GM12872 (cell line): Measurements from ENCODE around the gene CDKN1B.

Experiments
- TF ChIP-seq, protein P1 (sequence below): IDR thresholded peaks from 3 replicates; pipeline ENCODE4 v1.5.1; 2011; ENCODE audit warnings: low read depth, mild to moderate bottlenecking, low read length, moderate library complexity; ENCODE audit not compliant: insufficient read depth

Gene CDKN1B

DNA sequence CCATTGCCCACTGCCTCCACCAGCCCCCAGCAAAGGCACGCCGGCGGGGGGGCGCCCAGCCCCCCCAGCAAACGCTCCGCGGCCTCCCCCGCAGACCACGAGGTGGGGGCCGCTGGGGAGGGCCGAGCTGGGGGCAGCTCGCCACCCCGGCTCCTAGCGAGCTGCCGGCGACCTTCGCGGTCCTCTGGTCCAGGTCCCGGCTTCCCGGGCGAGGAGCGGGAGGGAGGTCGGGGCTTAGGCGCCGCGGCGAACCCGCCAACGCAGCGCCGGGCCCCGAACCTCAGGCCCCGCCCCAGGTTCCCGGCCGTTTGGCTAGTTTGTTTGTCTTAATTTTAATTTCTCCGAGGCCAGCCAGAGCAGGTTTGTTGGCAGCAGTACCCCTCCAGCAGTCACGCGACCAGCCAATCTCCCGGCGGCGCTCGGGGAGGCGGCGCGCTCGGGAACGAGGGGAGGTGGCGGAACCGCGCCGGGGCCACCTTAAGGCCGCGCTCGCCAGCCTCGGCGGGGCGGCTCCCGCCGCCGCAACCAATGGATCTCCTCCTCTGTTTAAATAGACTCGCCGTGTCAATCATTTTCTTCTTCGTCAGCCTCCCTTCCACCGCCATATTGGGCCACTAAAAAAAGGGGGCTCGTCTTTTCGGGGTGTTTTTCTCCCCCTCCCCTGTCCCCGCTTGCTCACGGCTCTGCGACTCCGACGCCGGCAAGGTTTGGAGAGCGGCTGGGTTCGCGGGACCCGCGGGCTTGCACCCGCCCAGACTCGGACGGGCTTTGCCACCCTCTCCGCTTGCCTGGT is at the start of gene CDKN1B:
CDKN1B (plus strand) TSS at position 576 of the 793 bp plus-strand sequence. CDS start 472 bp downstream, outside the sequence.
- TF ChIP-seq, protein P1, sequence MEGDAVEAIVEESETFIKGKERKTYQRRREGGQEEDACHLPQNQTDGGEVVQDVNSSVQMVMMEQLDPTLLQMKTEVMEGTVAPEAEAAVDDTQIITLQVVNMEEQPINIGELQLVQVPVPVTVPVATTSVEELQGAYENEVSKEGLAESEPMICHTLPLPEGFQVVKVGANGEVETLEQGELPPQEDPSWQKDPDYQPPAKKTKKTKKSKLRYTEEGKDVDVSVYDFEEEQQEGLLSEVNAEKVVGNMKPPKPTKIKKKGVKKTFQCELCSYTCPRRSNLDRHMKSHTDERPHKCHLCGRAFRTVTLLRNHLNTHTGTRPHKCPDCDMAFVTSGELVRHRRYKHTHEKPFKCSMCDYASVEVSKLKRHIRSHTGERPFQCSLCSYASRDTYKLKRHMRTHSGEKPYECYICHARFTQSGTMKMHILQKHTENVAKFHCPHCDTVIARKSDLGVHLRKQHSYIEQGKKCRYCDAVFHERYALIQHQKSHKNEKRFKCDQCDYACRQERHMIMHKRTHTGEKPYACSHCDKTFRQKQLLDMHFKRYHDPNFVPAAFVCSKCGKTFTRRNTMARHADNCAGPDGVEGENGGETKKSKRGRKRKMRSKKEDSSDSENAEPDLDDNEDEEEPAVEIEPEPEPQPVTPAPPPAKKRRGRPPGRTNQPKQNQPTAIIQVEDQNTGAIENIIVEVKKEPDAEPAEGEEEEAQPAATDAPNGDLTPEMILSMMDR = no peak

DNA sequence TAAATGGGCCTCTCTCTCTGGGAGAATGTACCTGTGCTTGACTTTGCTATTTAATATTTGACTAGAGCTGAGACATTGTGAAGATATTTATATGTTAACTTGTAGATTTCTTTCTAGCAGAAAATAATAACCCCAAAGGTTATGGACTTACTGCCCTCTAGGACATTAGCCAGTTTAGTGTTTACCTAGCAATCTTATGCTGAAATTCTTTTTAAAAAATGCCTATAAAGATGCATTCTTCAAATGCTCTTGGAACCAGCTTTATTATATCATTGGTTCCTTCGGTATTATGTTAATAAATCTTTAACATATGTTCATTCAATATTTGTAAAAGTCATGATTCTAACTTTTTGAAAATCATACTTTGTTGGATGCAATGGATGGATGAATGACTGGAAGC is 49.2 kb upstream of the CDKN1B start:
- TF ChIP-seq, protein P1 = no peak

DNA sequence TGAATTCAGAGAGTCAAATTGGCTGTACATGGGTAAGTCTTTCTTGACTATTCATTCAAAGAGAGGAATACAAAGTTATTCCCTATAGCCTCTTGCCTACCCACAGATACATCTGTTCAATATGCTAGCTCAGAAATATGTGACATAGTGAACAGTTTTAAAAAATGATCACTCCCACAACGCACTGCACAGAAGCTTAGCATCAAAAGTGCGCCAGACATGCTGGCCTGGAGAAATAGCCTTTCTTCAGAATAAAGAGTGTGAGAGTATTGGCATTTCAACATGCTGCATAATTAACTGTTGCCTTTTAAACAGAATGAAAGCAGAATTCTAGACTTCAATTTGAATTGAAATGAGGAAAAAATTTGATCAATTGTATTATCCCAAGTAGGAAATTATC is 48.1 kb upstream of the CDKN1B start:
- TF ChIP-seq, protein P1 = no peak

DNA sequence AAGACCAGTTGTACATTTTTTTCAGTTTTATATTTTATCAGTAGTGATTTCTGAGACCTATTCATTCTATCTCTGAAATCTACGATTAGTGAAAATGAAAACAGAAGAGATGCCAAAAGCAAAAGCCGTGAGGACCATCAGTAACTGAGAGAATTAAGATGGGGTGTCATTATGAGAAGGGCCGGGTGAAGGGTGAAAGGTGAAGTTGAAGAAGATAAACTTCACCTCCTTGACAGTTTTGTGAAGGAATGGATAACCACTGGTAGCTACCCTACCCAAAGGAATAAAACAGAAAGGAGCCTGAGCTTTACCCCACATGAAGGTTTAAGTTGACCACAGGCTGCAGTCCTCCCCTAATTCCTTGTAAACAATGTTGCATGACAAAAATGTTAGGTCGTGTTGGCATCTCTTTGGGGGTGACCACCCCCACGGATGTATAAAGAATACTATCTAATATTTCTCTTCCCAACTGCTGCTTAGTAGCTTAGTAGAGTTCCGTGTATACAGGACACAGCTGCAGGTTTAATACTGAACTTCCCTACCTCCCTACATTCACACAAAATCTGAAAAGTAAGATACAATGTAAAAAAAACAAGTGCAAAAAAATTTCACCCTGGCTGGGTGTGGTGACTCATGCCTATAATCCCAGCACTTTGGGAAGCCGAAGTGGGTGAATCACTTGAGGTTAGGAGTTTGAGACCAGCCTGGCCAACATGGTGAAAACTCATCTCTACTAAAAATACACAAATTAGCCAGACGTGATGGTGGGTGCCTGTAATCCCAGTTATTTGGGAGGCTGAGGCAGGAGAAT is 45.1 kb upstream of the CDKN1B start:
- TF ChIP-seq, protein P1 = no peak

DNA sequence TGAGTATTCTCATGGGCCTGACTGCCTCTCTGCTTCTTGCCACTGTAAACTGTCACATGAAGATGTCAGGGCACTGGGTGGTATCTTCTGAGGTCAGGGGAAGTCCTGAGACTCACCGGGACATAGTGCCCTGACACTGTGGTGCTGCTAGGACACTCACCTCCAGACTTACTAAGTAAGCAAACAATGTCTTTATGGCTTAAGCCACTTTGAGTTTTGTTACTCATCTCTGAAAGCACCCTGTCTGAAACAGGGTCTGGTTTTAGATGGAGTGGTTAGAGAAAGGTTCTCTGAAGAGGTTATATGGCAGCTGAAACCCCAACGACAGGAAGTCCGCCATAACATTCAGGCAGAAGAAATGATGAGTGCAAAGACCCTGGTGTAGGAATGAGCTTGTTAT is 43.9 kb upstream of the CDKN1B start:
- TF ChIP-seq, protein P1 = no peak

DNA sequence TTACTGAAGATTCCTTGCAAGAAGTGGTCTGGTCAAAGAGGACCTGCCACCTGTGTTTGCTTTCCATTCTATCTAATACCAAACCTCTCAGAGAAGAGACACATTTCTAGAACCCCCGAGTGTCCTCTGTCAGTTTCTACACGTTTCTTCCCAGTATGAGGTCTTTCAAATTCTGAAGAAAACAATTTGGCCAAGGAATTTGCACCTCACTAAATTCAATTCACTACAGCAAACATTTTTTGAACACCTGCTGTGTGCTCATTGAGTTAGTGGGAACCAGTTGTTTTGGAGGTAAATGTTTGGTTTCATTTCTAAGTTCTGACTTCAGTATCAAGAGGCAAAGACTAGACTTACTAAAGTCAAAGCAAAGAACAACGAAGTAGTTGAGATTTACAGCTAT is 40.6 kb upstream of the CDKN1B start:
- TF ChIP-seq, protein P1 = no peak

DNA sequence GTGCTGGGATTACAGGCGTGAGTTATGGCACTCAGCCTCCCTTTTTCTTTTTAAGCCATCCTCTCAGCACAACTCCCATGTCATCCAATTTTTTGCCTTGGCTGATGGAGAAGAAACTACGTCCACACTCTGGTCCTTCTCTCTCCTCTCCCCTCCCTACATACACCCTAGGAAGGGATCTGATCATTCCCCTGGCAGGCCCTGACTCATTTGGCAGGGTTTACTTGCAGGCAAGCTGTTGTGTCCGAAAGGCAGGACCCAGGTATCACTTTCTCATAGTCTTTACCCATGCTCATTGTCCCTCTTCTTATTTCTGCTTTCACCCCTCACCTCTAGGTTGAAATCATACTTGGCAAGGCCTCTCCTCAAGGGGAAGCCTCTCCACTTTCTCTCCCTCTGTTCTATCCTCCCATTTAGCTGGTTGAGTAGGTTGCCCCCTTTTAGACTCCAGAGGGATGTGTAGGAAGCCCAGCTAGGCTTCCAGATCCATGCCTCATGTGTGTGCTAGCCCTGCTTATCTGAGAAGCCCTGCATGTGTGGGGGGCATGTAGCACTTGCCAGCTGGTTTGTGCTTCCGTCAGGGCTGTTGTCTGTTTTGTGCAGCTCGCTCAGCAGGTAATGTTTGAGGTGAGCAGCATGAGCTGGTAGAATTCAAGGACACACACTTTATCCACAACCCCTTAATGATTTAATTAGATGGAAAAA is 36.0 kb upstream of the CDKN1B start:
- TF ChIP-seq, protein P1 = no peak
